GM21447 (cell line): ENCODE results near the gene LRP5.
"Not testable (repeated sequence)": the region's sequence is repeated elsewhere in the genome, so short reads cannot be mapped to it uniquely, and the experiment has no call there.

Experiments used
- ATAC-seq: cut with Tn5 transposase; IDR thresholded peaks from one replicate; pipeline ENCODE4 v1.9.1; 2021; ENCODE audit not compliant: unreplicated experiment

The LRP5 gene

DNA sequence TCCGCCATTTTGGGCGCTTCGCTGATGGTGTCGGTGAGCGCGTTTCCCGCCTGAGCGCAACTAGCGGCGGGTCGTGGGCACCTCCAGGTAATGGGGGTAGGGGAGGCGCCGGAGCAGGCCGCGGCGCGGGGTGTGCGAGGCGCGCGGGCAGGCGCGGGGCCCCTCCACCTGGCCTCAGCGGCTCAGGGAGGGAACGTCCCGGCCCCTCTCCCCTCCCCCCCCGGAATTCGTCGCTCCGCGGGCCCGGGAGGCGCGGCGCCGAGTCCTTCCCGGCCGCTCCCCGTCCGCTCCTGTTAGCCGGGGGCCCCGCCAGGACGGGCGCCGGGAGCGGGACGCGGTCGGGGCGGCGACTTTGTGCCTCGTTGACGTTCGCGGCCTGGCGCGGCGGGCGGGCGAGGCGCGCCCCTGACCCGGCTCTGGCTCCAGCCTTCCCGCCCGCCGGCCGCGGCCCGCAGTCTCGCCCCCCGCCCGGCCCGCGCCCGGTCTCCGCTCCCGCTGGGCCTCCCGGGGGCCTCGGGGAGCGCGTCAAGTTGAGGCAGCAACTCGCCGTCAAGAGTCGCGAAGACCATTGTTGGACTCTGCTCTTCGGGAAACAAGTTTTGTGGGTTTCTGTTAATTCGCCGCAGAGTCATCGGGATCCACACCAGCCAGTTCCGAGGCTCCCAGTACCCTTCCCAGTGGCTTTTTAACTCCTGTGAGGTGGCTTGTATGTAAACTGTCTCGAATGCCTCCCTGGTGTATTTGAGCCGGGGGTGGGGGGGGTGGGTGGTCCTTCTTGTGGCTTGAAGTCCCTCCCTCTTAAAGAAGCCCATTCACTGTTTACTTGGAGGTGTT, 148.6 kb downstream of the LRP5 start, which contains the start of gene PPP6R3:
Gene PPP6R3, plus strand, starts transcription at position 12 of the 834 bp plus-strand sequence. CDS start 76,913 bp downstream, outside the sequence.
- peak; percentile 39 for ATAC-seq

DNA sequence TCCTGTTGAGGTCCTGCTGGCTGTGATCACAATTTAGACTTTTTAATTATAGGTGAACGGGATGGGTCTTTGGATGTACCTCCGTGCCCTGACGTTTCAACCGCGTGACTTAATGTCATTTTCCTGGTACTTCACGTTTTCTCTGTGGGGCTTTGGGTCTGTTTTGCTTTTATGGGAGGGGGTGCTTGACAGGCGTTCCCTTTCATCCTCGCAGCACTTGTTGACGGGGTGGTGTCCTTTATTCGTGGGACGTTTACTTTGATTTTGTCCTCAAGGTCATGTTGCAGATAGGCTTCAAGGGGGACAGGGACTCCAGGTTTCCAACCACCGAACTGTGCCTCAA, 149.2 kb downstream of the LRP5 start:
- ATAC-seq = no peak

GRCh38 chr11:68463714-68464113, 151.3 kb downstream of the LRP5 start:
- ATAC-seq = no peak

DNA sequence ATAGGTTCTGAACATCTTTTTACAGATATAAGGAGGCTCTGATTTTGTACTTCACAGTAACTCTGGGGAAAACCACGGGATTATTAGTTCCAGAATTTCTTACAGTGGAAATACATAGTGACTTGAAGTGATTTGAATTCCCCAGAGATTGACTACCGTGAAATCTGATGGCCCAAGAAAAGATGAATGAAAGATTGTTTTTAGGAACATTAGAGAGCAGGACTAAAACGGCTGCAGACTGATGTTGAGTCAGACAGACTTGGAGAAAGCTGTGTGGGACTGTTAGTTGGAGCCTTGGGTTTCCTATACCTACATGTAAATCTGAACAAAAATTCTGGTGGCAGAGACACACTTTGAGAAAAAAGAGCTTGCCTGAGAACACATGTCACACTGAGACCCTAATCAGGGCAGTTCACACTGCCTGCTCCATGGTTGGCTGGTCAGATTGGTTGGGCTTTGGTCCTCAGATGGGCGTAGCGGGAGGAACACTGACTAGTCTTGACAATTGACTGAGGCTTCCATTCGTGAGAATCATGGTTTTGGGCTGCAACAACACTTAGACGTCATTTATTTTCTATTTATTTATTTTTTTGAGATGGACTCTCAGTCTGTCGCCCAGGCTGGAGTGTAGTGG, 154.9 kb downstream of the LRP5 start:
- no peak for ATAC-seq

DNA sequence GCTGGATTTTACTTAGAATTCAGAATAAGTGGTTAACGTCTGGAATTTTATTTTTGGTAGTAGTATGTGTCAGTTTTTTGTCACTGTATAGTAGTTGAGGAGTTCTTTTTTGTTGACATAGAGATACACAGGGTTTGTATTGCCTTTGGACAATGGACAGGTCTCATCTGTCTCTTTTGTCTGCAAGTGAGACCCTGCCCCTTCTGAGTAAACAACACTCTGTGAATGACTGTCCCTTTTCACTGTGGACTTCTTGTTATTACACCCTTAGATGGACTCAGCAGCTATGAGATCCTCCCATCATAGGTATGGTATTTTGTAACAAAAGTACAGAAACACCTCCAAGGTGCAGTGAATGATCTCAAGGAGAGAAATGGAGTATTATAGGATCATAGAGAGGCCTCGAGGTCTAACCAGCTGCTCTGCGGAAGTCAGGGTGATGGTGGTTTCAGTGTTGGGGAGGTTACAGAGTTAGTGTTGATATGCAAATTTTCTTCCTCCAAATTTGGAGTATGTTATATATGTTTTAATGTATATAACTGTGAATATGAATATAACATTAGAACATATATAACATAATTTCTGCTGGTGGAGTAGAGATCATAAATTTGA, 155.9 kb downstream of the LRP5 start:
- ATAC-seq = no peak

DNA sequence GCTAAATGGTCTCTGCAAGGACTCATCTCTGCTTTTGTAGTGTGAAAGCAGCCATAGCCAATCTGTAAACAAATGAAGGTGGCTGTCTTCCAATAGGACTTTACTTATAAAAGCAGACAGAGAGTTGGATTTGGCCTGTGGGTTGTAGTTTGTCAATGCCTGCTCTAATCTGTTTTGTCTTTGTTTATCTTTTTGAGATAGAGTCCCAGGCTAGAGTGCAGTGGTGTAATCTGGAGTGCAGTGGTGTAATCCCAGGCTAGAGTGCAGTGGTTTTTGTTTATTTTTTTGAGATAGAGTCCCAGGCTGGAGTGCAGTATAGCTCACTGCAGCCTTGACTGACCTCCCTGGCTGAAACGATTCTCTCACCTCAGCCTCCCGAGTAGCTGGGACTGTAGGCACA, 156.7 kb downstream of the LRP5 start:
- ATAC-seq = no peak

DNA sequence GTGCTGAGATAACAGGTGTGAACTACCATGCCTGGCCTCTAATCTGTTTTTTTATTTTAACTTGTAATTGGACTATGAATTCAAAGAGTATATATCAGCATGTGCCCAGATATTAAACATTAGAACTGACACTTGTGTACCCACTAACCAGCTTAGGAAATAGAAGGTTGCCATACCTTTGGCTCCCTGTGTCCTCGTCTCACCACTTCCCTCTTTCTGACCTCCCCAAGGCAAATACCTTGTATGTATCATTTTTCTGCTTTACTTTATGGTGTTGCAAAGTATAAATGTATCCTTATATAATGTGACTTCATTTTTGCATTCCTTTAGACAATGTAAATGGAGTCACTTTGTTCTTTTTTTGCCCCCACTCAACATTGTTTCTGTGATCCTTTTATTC, 157.3 kb downstream of the LRP5 start:
- ATAC-seq = no peak

GRCh38 chr11:68470304-68470811, 158.0 kb downstream of the LRP5 start:
- ATAC-seq = no peak

- ATAC-seq = no peak
These were observed 159.3 kb downstream of the LRP5 start for GRCh38 chr11:68471360-68472340.

GRCh38 chr11:68472778-68473177, 160.4 kb downstream of the LRP5 start:
- ATAC-seq = no peak

- no peak for ATAC-seq
These were observed 161.3 kb downstream of the LRP5 start for GRCh38 chr11:68473693-68474092.

DNA sequence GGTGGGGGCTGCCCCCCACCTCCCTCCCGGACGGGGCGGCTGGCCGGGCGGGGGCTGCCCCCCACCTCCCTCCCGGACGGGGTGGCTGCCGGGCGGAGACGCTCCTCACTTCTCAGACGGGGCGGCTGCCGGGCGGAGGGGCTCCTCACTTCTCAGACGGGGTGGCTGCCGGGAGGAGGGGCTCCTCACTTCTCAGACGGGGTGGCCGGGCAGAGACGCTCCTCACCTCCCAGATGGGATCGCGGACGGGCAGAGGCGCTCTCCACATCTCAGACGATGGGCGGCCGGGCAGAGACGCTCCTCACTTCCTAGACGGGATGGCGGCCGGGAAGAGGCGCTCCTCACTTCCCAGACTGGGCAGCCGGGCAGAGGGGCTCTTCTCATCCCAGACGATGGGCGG, 163.2 kb downstream of the LRP5 start:
- ATAC-seq = not testable (repeated sequence)

DNA sequence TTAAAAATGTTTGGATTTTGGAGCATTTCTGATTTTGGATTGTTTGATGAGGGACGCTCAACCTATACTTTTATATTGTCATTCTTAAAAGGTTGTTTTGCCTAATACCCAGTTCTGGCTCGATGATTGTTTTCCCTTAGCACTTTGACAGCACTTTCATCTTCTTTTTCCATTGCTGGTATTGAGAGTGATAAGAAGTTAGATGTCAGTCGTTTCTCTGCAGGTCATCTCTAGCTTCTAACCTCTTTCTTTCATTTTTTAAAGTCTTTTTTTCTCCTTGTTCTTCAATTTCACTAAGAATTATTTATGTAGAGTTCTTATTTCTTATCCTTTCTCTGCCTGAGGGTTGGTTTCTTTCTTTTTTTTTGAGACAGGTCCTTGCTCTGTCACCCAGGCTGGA, 167.0 kb downstream of the LRP5 start:
- ATAC-seq = no peak

DNA sequence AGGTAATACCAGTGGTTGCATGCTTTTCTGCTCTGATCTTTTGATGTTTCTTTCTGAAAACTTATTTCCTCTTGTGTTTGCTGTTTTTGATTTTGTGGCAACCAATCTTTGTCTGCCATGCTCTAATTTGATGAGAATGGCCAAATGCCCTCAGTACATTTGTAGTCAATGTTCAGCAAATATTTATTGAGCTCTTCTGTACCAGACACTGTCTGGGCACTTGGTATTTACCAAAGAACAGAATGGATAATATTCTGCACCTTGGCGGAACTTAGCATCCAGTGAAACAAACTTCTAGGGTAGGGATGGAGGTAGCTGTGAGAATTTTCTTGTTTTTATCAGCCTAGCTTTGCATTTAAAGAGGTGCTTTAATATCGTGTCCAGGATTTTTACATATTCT, 167.8 kb downstream of the LRP5 start:
- no peak for ATAC-seq

DNA sequence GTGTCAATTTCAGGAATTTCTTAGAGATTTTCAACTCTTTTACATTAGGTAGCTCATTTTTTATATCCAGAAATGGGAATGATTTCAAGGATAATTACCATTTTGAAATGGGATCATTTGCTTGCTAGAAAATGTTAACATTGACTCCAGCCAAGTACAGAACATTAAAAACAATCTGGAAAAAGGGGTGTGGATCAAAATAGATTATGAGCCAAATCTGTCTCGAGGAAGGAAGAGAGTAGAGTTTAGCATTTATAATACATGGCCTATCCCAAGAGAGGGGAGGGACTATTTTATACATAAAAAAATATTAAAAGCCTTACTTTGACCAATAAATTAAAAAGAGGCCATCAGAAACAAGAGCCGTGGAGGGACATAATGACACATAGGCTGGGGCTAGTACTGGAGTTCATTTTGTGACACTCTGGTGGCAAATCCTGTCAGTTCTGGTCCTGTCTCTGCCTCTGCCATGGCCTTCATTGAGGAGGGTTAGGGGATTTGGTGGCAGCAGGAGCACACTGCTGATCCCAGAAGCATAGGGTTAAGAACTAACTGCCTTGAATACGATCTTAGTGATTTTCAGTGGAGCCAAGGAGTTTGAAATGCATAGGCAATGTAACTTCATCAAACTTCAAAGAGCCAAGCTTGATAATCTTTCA, 168.6 kb downstream of the LRP5 start:
- ATAC-seq = no peak

GRCh38 chr11:68481579-68482240, 169.3 kb downstream of the LRP5 start:
- ATAC-seq = no peak

- no peak for ATAC-seq
These were observed 176.2 kb downstream of the LRP5 start for GRCh38 chr11:68488623-68489022.

DNA sequence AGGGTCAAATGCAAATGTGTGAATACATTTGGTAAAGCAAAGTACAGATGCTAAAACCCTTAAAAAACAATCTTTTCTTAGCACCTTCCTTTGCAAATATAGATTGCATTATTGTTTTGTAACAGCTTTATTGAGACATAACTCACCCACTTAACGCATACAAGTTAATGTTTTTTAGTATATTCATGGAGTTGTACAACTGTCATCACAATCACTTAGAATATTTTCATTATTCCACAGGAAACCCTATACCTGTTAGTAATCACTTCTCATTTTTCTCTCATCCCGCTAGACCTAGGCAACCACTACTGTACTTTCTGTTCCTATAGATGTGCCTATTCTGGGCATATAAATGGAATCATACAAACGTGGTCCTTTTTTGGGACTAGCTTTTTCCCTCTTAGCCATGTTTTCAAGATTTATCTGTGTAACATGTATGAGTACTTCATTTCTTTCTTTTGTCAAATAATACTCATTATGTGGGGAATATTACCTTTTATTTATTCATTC, 182.9 kb downstream of the LRP5 start:
- ATAC-seq = no peak

DNA sequence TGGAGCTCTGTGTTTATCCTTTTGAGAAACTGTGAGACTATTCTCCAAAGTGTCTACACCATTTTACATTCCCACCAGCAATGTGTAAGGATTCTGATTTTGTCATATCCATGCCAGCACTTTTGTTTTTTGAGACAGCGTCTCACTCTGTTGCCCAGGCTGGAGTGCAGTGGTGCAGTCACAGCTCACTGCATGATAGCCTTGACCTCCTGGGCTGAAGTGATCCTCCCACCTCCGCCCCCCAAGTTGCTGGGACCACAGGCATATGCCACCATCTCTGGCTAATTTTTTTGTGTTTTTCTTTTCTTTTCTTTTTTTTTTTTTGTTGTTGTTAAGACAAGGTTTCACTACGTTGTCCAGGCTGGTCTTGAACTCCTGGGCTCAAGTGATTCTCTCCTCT, 183.5 kb downstream of the LRP5 start:
- ATAC-seq = no peak
